GM18502 (cell line): ENCODE results near the gene PGM5.
"Not testable (repeated sequence)": the region's sequence is repeated elsewhere in the genome, so short reads cannot be mapped to it uniquely, and the experiment has no call there.

ENCODE experiments used
- ATAC-seq: cut with Tn5 transposase; IDR thresholded peaks from one replicate; pipeline ENCODE4 v1.9.1; 2021; ENCODE audit warnings: mild to moderate bottlenecking; ENCODE audit not compliant: unreplicated experiment, poor library complexity

Gene PGM5

DNA sequence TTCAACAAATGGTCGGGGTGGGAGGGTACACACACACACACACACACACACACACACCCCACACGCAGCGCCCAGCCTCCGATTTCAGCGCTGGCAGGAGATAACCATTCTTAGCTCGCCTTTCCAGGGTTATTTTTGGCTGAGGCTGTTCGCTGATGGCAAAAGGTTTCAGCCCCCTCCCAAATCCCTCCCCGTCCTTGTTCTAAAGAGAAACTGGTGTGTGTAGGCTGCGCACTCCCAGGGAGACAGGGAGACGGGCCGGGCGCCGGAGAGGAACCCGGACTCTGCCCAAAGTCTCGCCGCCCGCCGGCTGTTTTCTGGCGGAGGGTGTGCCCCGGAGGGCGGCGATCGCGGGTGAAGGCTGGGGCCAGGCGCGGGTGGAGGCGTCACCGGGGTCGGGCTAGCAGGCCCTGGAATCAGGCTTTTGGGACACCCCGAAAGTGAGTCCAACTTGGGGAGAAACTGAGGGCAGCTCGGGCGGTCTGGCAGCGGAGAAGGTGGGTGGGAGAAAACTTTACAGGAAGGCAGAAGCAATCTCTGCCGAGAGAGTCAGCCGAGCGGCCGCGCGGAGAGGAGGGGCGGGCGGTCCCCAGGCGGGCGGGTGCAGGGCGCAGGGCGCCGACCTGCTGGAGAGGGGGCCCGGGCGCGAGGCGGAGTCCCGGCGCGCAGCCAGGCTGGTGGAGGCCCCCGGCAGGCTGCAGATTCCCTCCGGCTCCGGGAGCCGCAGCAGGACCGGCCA lies at the start of gene PGM5:
TSS of gene PGM5 (plus strand) at position 232 of the 739 bp plus-strand sequence. CDS start 517 bp downstream, outside the sequence.
- ATAC-seq, result peak; percentile 57

DNA sequence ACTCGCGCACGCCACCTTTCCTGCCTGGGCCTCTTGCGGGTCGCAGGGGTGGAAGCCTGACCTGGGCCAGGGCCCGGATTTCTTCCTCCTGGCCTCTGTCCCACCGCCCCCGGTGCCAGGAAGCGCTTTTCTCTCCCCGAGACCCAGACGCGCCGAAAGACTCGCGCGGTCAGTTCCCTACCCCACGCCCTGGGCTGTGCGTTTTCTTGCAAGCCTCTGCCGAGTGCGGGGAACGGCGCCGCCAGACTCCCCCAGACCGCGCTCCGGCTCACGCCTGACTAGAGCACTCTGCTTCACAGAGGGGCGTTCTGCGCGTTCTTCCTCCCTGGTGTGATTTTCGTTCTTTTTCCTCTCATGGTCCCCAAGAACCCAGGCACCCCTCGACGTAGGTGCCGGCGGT lies 49.3 kb upstream of the PGM5 start:
- not testable (repeated sequence) for ATAC-seq

DNA sequence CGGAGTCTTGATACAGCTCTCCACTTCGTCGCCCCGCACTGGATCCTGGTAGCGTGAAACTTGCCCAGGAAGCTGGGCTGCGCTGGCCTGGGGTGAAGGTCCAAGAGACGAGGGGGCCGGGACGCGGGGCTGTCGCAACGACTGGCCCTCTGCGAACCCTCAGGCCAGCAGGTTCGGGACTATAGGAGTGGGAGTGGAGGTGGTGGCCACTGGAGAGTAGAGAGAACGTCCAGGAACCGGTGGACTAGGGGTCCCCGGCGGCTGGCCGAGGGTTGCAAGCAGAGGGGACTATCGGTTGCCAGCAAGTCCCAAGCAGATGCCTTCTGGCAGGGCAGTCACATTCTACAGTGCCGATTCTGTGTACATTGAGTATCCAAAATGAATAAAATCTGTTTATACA lies 48.8 kb upstream of the PGM5 start:
- not testable (repeated sequence) for ATAC-seq

DNA sequence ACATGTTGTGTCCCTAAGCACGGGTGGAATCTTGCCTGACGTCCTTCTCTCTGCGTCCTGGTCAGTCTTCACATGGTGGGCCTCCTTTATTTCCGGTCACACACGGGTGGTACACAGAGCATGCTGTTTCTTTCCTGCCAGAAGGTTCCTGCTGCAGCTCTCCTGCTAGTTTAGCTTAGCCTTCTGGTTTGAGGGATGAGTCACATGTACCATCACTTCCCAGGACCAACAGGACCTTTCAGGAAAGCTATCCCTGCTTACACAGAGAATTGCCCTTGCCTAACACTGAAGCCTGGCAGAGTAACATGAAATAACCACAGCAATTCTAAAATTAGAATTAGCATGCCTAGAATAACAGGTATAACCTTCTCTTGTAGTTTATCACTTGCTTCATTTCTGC lies 45.2 kb upstream of the PGM5 start:
- ATAC-seq, result not testable (repeated sequence)

DNA sequence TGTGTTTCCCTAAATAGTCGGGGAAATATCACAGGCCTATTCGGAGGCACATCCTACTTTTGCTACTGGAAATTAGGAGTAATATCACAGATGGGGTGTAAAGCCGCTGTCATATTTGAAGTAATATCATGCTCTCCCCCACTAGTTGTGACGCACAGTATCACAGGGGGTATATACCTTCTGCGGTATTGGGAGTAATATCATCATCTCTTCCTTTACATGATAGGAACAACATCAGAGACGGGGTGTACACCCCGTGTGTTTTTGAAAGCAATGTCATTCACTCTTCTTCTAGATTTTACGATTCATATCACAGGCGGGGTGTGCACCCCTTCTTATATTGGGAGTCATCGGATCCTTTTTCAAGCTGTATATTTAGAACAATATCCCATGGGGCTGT lies 38.2 kb upstream of the PGM5 start:
- not testable (repeated sequence) for ATAC-seq

DNA sequence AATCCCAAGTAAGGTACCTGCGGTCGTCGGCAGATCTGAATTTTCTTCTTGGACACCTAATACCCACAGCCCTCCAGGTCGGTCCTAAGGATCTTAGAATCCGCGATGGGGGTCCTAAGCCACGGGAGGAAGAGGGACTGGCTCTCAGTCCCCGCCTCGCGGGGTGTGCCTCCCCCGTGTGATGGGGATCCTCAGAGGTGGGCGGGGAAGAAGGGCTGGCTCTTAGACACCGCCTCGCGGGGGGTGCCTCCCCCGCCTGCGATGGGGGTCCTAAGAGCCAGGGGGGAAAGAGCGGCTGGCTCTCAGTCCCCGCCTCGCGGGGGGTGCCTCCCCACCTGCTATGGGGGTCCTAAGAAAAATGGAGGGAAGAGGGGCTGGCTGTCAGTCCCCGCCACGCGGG lies 32.7 kb upstream of the PGM5 start:
- not testable (repeated sequence) for ATAC-seq

DNA sequence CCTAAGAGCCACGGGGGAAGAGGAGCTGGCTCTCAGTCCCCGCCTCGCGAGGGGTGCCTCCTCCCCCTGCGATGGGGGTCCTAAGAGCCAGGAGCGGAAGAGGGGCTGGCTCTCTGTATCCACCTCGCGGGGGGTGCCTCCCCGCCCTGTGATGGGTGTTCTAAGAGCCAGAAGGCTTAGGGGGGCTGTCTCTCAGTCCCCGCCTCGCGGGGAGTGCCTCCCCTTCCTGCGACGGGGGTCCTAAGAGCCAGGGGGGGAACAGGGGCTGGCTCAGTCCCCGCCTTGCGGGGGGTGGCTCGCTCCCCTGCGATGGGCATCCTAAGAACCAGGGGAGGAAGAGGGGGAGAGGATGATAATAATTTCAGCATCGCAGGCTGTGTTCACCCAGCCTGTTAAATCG lies 31.9 kb upstream of the PGM5 start:
- not testable (repeated sequence) for ATAC-seq

DNA sequence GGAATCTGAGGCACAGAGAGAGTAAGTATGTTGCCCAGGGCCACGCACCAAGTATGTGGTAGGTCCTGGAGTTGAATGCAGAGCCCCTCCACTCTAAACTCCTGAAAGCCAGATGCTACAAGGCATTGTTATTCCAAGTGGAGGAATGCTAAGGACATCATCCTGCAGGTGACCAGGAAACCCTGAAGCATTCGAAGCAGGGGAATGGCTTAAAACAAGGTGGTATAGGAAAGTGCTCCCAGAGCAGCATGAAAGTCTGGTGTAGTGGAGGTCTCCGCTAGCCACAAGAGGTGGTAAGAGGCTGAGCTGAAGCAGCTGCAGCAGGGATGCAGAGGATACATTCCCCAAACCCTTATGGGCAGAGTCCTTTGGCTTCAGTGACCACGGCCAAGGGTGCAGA lies 27.3 kb upstream of the PGM5 start:
- not testable (repeated sequence) for ATAC-seq

DNA sequence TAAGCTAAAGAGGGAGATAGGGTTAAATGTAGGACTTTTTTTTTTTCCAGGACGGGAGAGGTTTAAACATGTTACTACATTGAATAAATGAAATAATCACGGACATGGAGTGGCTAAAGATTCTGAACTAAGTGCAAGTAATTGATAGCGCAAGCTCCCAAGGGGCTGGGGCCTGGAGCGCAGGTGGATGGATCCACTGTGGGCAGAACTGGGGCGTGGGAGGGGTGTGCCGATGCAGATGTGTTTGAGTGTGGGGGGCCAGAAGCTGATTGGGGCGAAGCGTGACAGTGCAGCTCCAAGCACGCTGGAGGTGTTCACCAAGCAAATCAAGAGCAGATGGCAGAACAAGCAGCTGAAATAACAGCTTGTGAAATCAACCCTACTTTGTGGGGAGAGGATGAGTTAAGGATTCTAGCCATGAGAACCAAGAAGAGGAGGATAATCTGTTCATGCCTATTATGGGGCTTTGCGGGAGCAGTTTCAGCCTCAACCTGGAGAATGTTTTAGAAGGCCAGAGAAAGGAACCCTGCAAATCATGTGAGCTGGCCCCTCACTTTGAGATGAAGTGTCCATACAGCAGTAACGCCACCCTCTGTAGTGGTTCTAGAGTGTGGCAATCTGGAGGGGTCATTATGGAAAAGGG lies 25.8 kb upstream of the PGM5 start:
- ATAC-seq, result not testable (repeated sequence)

DNA sequence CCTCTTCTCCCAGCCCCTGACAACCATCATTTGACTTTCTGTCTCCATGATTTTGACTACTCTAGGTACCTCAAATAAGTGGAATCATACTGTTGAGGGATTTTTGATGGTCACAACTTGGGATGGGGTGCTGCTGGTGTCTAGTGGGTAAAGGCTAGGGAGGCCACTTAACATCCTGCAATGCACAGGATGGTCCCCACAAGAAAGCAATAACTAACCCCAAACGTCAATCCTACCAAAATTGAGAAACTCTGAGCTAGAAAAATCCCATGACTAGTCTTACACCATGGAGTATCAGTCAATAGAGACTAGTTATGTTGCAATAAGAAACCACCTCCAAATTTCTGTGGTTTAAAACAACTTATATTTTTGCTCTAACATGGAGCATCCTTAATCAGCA lies 24.3 kb upstream of the PGM5 start:
- ATAC-seq, result not testable (repeated sequence)

DNA sequence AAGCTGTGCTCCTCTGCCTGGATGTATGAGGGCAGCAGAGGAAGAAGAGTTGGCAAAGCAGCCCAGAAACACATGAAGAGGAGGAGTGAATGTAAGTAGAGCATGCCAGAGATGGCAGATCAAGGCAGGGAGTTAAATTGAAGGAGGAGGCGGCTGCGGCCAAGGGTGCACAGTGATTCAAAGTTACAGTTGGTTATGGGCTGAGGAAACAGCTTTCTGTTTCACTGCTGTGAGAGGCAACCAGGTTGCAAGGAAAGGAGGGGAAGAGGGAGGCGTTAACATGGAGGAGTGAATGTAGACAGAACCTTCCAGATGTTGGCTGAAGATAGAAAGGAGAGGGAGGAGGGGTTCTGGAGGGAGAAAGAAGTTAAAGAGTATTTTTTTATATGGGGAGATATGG lies 20.5 kb upstream of the PGM5 start:
- not testable (repeated sequence) for ATAC-seq

DNA sequence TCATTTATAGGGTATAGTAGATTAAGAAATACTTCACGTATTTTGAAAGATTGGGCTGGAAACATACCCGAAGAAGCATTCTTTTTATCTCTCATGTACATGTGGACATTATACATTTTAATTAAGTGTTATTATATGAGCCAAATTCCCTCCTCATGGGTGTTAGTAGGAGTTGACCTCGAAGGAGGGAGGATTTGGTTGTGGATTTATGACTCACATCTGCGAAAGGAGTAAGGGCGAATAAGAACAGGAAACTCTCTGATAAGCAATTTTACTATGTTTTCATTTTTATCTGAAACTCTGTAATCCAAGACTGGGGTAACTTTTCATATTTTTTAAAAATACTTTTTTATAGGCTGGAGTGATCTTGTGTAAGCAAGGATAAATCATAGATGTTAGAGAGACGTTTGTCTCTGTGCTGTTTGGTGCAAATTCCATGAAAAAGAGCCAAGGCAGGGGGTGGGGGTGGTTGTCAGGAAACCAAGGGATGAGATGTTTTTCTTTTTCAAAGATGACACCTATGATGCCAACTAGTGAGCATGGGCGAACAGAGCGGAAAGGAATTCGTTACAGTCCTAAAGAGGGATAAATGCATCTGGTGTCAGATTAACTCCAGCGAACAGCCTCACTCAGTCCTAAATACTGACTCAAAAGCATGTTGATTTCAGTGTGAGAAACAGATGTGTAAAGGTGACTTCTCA lies 19.6 kb upstream of the PGM5 start:
- not testable (repeated sequence) for ATAC-seq

DNA sequence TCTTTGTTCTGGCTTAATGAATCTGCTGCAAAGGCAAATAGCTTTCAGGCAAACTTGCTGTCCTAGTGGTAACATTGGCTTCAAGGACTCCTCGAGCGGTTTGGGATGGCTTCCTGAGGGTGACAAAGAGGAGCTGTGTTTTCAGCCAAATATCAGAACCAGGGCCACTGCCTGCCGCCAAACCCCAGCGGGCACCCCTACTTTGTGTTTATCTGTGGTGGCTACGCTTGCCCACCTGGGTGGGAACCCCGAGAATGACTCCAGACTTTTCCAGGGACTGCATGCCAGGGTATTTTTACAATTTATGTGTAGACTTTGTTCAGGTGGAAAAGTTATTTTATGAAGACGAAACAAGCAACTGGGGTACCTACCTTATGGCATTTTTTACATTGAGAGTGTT lies 18.4 kb upstream of the PGM5 start:
- ATAC-seq, result not testable (repeated sequence)

DNA sequence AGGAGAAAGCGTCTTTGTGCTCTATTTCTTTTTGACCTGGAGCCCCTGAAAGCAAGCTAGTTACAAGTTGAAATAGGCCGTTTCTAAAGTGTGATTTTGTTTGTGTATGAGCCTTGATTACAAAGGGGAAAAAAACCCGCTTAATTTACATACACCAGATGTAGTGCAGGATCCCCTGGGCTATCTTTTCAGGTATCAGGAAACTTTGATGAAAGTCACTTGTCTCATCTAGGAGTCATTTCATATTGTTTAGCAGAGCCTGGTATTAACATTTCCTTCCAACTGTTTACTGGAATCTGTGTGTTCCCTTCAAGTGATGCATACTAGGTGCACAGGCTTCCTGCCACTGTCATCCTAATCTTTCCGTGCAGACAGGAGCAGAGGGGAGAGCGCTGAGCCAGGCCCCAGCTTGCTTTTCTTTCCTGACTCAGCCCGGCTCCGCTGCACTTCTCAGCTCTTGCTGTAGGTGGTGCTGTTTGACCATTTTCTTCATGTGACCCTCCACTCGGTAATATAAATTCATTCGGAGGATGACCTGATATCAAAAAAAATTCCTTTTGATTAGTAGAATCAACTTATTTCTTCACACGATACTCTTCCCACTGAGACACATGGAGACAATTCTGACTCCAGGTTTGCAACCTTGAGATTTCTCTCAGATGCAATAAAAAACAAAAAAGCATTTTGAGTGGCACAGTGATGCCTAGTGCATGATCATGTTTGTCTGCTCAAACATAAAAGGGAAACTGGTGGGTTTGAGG lies 14.0 kb upstream of the PGM5 start:
- peak; percentile 92 for ATAC-seq

DNA sequence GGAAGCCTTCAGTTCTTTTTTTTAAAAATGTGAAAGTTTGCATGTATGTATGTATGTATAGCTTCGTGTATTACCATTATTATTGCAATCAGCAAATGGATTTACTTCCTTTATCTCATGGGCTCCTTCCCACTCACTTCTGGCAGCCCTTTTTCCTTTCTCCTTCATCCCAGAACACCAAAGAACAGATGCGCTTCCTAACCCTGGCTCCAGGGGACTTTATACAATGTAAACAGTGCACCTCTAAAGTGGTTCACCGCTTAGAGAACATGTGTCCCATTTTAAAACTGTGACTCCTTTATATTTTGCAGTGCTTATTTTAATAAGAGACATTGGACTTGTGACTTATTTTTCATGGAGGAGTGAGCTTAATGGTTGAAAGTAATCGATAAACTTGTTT lies 13.2 kb upstream of the PGM5 start:
- not testable (repeated sequence) for ATAC-seq

DNA sequence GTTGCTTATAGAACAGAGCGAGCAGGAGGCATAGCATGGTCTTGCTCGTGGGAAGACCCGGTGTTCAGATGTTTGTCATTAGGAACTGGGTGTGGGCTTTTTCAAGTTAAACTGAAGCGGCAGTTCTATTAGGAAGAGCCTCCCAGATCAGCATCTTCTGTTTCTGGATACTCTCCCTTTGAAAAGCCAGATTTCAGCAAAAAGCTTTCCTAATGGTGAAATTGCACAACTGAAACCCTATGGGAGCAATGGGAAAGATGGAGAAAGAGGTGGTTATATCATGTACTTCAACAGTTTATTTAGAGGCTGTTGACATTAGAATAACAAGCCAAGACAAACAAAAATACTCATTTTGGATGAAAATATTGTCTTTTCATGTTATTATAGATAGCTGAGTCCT lies 12.4 kb upstream of the PGM5 start:
- ATAC-seq, result not testable (repeated sequence)

DNA sequence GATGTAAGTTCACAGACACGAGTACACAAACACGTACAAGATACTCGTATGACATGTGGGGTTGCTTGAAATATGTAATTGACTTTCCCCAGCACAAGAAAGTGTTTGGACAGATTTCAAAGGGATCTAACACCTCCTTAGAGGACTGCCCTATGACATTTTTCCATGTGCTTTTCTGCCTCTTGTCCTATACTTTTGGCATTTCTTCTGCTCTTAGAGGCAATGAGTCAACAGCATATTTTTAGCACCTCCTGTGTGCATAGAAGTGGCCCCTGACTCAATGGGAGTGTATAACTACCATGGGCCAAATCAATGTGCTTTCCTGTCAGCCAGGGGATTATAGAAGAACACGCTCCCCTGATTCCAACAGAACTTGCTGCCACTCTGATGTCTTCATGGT lies 4.7 kb upstream of the PGM5 start:
- ATAC-seq, result not testable (repeated sequence)

DNA sequence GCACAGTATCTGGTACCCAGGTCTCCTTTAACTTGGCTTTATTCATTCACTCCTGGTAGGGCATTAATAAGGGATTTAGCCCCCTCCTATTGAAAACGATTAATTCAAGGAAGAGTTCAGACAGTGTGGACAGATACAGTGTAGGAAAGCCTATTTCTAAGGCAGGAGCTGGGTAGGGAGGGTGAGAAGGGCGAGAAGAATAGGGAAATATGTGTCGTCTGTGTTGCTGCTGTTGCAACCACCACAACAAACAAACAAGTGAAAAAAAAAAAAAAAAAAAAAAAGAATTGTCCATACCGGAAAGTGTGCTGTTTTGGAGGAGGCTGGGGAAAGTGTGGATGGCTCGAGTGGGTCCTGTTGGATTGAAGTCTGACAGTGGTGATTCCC lies 425 bp upstream of the PGM5 start:
- not testable (repeated sequence) for ATAC-seq

DNA sequence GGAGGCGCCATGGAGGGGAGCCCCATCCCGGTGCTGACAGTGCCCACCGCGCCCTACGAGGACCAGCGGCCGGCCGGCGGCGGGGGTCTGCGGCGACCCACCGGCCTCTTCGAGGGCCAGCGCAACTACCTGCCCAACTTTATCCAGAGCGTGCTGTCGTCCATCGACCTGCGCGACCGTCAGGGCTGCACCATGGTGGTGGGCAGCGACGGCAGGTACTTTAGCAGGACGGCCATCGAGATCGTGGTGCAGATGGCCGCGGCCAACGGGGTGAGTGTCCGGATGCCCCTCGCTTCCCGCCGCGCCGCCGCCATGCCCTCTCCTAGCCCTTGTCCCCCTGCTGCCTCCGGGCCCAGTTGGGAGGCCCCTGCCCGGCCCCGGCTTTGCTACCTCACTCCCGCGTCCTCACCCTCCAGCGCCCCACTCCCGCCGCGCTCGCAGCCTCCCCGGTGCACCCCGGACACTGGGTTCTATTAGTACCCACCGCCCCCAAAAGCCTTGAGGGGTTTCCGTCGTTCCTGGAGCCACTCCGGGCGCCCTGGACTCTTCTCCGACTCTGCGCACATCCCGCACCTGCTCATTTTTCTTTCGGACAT lies 806 bp downstream of the PGM5 start:
- peak; percentile 10 for ATAC-seq

DNA sequence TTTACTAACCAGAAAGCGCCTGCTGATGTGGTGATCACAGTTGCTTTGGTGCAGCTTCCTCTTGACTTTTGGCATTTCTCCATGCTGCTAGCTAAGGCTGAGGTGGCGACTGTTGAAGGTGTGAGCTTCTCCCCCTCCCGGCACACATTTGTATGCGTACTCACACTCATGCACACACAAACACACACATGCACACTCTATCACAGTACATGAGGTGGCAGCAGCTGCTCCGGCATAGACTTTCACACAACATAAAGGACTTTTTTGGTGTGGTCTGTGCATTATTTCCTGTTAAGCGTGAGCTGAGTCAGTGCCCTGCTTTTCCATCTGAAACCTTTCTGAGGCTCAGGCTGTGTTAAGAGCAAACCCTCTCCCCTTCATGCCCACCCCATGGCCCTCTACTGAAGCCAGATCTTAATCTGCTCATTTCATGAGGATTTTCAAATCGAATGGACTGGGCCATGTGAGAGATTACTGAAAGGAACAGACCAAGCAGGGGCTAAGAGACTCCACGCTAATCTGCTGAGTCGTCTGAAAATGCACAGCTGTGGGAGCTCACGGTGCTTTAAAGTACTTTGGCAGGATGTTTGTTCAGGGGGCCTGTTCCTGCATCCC lies 10.6 kb downstream of the PGM5 start:
- not testable (repeated sequence) for ATAC-seq
